OCI-LY7 (cell line): ENCODE results near the gene WLS.

ENCODE experiments used
- CTCF ChIP-seq: fragments of 200-600 bp; sonication (generic); conservative IDR thresholded peaks from 2 replicates; pipeline ENCODE4 v1.5.1; 2014; ENCODE audit warnings: mild to moderate bottlenecking, antibody characterized with exemption, low read length, moderate library complexity, mixed read lengths
- EZH2phosphoT487 ChIP-seq: fragments of 200-600 bp; sonication (generic); IDR thresholded peaks from 2 replicates; pipeline ENCODE4 v1.6.1; 2018; ENCODE audit warnings: low read depth, borderline replicate concordance, mild to moderate bottlenecking, mixed run types, antibody characterized with exemption, low read length, moderate library complexity, mixed read lengths

- TF ChIP-seq CTCF: no peak
- TF ChIP-seq EZH2phosphoT487: no peak
Observed at GRCh38 chr1:68131261-68131660, 101.1 kb downstream of the WLS start.
